Thyroid gland (tissue), 4 donors: ENCODE measurements around the gene MKRN2OS.

Experiments
- POLR2A ChIP-seq, 2 donors: fragments of 450-650 bp; IDR thresholded peaks; one replicate each; pipeline ENCODE4 v1.6.1; 2017; ENCODE audit warnings: antibody characterized with exemption in 2 of 2, mild to moderate bottlenecking in 2 of 2, moderate library complexity in 1 of 2
- TF ChIP-seq, protein P1 (sequence below), 6 experiments: fragments of 200-600 bp in 3 of 6; fragments of 450-650 bp in 3 of 6; sonication (generic) in 3 of 6; IDR thresholded peaks; one replicate each; pipeline ENCODE4 v1.5.1; 2016 to 2019; ENCODE audit warnings: antibody characterized with exemption in 6 of 6, mild to moderate bottlenecking in 2 of 6, inconsistent platforms in 1 of 6, moderate library complexity in 1 of 6

GRCh38 chr3:12503126-12503957, 42.0 kb downstream of the MKRN2OS start:
- TF ChIP-seq, protein P1, sequence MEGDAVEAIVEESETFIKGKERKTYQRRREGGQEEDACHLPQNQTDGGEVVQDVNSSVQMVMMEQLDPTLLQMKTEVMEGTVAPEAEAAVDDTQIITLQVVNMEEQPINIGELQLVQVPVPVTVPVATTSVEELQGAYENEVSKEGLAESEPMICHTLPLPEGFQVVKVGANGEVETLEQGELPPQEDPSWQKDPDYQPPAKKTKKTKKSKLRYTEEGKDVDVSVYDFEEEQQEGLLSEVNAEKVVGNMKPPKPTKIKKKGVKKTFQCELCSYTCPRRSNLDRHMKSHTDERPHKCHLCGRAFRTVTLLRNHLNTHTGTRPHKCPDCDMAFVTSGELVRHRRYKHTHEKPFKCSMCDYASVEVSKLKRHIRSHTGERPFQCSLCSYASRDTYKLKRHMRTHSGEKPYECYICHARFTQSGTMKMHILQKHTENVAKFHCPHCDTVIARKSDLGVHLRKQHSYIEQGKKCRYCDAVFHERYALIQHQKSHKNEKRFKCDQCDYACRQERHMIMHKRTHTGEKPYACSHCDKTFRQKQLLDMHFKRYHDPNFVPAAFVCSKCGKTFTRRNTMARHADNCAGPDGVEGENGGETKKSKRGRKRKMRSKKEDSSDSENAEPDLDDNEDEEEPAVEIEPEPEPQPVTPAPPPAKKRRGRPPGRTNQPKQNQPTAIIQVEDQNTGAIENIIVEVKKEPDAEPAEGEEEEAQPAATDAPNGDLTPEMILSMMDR (IDR thresholded peaks at IDR 0.05), result no peak
- TF ChIP-seq POLR2A (IDR thresholded peaks at IDR 0.05), result no peak
